ENCODE results near the gene MET.
A peak's percentile ranks its signal among the peaks of the same experiment; 100 is the strongest.
"Not testable (repeated sequence)": the region's sequence is repeated elsewhere in the genome, so short reads cannot be mapped to it uniquely, and the experiment has no call there.

Gene MET

GRCh38 chr7:116738378-116738777, 66.4 kb downstream of the MET start:
- TF ChIP-seq, protein P1, sequence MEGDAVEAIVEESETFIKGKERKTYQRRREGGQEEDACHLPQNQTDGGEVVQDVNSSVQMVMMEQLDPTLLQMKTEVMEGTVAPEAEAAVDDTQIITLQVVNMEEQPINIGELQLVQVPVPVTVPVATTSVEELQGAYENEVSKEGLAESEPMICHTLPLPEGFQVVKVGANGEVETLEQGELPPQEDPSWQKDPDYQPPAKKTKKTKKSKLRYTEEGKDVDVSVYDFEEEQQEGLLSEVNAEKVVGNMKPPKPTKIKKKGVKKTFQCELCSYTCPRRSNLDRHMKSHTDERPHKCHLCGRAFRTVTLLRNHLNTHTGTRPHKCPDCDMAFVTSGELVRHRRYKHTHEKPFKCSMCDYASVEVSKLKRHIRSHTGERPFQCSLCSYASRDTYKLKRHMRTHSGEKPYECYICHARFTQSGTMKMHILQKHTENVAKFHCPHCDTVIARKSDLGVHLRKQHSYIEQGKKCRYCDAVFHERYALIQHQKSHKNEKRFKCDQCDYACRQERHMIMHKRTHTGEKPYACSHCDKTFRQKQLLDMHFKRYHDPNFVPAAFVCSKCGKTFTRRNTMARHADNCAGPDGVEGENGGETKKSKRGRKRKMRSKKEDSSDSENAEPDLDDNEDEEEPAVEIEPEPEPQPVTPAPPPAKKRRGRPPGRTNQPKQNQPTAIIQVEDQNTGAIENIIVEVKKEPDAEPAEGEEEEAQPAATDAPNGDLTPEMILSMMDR (IDR thresholded peaks at IDR 0.05; ENCODE audit: insufficient read depth, low read depth, low read length, missing control alignments) = no peak
- DNase-seq (ENCODE audit: low read depth) = no peak
- no peak overlapping the region for H3K4me3 ChIP-seq (ENCODE audit: low read length)

DNA sequence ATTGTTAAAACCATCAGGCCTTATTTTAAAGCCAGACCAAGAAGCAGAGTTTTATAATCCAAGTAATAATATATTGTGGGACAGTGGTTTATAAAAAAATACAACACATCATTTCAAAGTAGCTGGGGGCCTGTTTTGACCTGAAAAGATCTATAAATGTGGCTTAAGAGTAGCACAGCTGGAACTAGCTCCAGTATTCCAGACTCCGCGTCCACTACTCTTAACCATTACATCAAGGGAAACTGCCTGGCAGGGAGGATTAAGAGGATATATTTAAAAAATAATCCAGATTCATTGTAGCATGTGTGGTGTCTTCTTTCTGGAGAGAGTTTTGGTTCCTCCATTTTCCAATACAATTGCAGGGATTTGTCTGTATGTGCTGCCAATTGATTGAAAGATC, 67.3 kb downstream of the MET start:
- no peak for DNase-seq (ENCODE audit: low read depth)
- TF ChIP-seq, protein P1 (IDR thresholded peaks at IDR 0.05; ENCODE audit: insufficient read depth, low read depth, low read length, missing control alignments) = no peak

GRCh38 chr7:116740231-116740630, 68.2 kb downstream of the MET start:
- DNase-seq (ENCODE audit: low read depth) = no peak
- TF ChIP-seq, protein P1 (IDR thresholded peaks at IDR 0.05; ENCODE audit: insufficient read depth, low read depth, low read length, missing control alignments) = no peak
- no peak overlapping the region for H3K4me3 ChIP-seq (ENCODE audit: low read length)

More for the DNA sequence above, 67.3 kb downstream of the MET start:
- H3K4me3 ChIP-seq (ENCODE audit: low read length) = no peak overlapping the region

- TF ChIP-seq, protein P1 (IDR thresholded peaks at IDR 0.05; ENCODE audit: insufficient read depth, low read depth, low read length, missing control alignments) = no peak
- H3K4me3 ChIP-seq (ENCODE audit: low read length) = no peak overlapping the region
These were observed 68.9 kb downstream of the MET start for GRCh38 chr7:116740755-116741462.

DNA sequence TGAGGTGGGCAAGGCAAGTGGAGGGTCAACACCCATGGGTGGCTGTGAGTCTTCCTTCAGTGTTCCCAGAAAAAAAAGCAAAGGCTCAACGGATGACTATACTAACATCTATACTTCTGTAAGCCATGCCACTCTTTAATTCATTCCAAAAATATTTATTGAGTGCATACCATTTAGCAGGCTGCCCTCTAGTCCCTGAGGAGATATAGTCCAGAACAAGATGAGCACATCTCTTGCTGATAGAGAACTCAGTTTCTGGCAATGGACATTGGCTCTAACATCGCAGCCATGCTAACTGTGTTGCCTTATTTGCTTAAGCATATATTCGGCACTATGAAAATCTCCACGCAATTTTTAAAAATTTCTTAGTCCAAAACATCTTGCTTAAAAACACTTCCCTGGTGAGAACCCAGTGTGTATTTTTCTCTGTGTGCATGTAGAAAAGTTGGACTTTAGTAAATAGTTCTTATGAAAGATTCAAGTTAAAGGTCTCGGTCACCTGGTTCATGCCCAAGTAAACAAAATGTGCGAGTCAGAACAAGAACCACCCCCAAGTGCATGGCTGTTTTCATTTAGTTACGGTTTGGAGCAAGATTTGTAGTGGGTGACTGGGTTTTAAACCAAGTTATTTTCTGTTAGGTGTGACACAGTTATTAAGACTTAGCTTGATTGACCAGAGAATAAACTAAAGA, 69.8 kb downstream of the MET start:
- DNase-seq (ENCODE audit: low read depth) = peak; percentile 62
- TF ChIP-seq, protein P1 (IDR thresholded peaks at IDR 0.05; ENCODE audit: insufficient read depth, low read depth, low read length, missing control alignments) = no peak
- H3K4me3 ChIP-seq (ENCODE audit: low read length) = no peak overlapping the region

More at GRCh38 chr7:116740755-116741462, 68.9 kb downstream of the MET start:
- peak; percentile 81 for DNase-seq (ENCODE audit: low read depth)

DNA sequence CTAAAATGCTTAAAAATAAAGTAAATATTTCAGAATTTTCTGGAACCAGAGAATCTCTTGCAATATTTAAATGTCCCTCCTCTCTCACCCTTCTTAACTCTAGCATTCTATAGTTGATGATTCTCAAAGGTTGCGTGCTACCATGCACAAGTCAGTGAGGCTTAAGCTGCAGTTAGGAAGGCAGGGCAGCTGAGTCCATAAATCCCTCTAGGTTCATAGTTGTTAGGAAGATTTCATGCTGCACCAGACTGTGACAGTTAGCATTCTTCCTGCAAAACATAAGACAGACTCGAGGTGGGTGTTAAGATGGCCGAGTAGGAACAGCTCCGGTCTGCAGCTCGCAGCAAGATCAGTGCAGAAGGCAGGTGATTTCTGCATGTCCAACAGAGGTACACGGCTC, 70.6 kb downstream of the MET start:
- no peak overlapping the region for H3K4me3 ChIP-seq (ENCODE audit: low read length)
- DNase-seq (ENCODE audit: low read depth) = no peak
- TF ChIP-seq, protein P1 (IDR thresholded peaks at IDR 0.05; ENCODE audit: insufficient read depth, low read depth, low read length, missing control alignments) = no peak

GRCh38 chr7:116743835-116744234, 71.8 kb downstream of the MET start:
- not testable (repeated sequence) for DNase-seq (ENCODE audit: low read depth); H3K4me3 ChIP-seq (ENCODE audit: low read length)

DNA sequence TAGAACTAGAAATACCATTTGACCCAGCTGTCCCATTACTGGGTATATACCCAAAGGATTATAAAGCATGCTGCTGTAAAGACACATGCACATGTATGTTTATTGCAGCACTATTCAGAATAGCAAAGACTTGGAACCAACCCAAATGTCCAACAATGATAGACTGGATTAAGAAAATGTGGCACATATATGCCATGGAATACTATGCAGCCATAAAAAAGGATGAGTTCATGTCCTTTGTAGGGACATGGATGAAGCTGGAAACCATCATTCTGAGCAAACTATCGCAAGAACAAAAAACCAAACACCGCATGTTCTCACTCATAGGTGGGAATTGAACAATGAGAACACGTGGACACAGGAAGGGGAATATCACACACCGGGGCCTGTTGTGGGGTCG, 74.4 kb downstream of the MET start:
- DNase-seq (ENCODE audit: low read depth); H3K4me3 ChIP-seq (ENCODE audit: low read length): not testable (repeated sequence)

DNA sequence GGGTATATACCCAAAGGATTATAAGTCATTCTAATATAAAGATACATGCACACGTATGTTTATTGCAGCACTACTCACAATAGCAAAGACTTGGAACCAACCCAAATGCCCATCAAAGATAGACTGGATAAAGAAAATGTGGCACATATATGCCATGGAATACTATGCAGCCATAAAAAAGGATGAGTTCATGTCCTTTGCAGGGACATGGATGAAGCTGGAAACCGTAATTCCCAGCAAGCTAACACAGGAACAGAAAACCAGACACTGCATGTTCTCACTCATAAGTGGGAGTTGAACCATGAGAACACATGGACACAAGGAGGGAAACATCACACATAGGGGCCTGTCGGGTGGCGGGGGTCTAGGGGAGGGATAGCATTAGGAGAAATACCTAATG, 79.1 kb downstream of the MET start:
- DNase-seq (ENCODE audit: low read depth); H3K4me3 ChIP-seq (ENCODE audit: low read length): not testable (repeated sequence)
